PC-9 (cell line): ENCODE measurements around the gene CYFIP2. TPM values are rescaled to one million over a fixed set of nuclear protein-coding genes. Genes with fewer than 3 reads are reported as not detected.

Source experiments
- BruUV-seq: library from RNA; stranded (reverse); fragments of 400-500 nt; replicated peaks from 2 replicates; lab custom pipeline; 2021; lab: Mats Ljungman, UMichigan
- CTCF ChIA-PET: fragments of 300-600 bp; sonication (Branson Sonifier 250); formaldehyde crosslinking; loops from one replicate; lab custom pipeline; 2022; ENCODE audit warnings: antibody characterized with exemption; lab: Charles Lee
- POLR2A ChIA-PET: fragments of 300-600 bp; sonication (Branson Sonifier 250); formaldehyde crosslinking; loops from one replicate; lab custom pipeline; 2022; ENCODE audit warnings: antibody characterized with exemption; ENCODE audit not compliant: unreplicated experiment; lab: Charles Lee
- DNase-seq, 2 experiments: peaks; one replicate each; pipeline versions ENCODE4 v3.0.0 to v3.0.0-alpha.2; 2015 to 2022; ENCODE audit warnings: mixed read lengths in 1 of 2
- H2AFZ ChIP-seq: fragments of 200-600 bp; sonication (generic); 2 replicates; pipeline ENCODE4 v1.8.1; 2017; ENCODE audit warnings: antibody characterized with exemption
- H3F3A ChIP-seq: fragments of 200-600 bp; sonication (generic); 2 replicates; pipeline ENCODE4 v1.8.1; 2017; ENCODE audit warnings: antibody characterized with exemption, mild to moderate bottlenecking, low read depth; ENCODE audit not compliant: insufficient read depth
- H3K27ac ChIP-seq: fragments of 200-600 bp; sonication (generic); 2 replicates; pipeline ENCODE4 v1.6.1; 2016; ENCODE audit warnings: mixed run types
- H3K27me3 ChIP-seq: fragments of 200-600 bp; sonication (generic); 2 replicates; pipeline ENCODE4 v1.6.1; 2016; ENCODE audit warnings: low read depth, mixed run types; ENCODE audit not compliant: insufficient read depth
- H3K36me3 ChIP-seq: fragments of 200-600 bp; sonication (generic); 2 replicates; pipeline ENCODE4 v1.6.1; 2016; ENCODE audit warnings: low read depth, mixed run types
- H3K4me1 ChIP-seq: fragments of 200-600 bp; sonication (generic); replicated peaks from 2 replicates; pipeline ENCODE4 v1.6.1; 2016; ENCODE audit warnings: mixed run types; ENCODE audit not compliant: insufficient read depth
- H3K4me2 ChIP-seq: fragments of 200-600 bp; sonication (generic); 2 replicates; pipeline ENCODE4 v1.6.1; 2017; ENCODE audit warnings: mixed run types
- H3K4me3 ChIP-seq: fragments of 200-600 bp; sonication (generic); 2 replicates; pipeline ENCODE4 v1.6.1; 2016; ENCODE audit warnings: mixed run types
- H3K79me2 ChIP-seq: fragments of 200-600 bp; sonication (generic); 2 replicates; pipeline ENCODE4 v1.6.1; 2017; ENCODE audit warnings: low read depth, mixed run types
- H3K9me2 ChIP-seq: fragments of 200-600 bp; sonication (generic); 2 replicates; pipeline ENCODE4 v1.8.1; 2017; ENCODE audit warnings: mild to moderate bottlenecking; ENCODE audit not compliant: insufficient read depth
- H3K9me3 ChIP-seq: fragments of 200-600 bp; sonication (generic); 2 replicates; pipeline ENCODE4 v1.8.1; 2016; ENCODE audit warnings: low read depth; ENCODE audit not compliant: insufficient read depth
- H4K20me1 ChIP-seq: fragments of 200-600 bp; sonication (generic); 2 replicates; pipeline ENCODE4 v1.8.1; 2017; ENCODE audit not compliant: insufficient read depth
- EZH2 ChIP-seq: fragments of 200-600 bp; sonication (generic); IDR thresholded peaks from 2 replicates; pipeline ENCODE4 v1.8.0; 2017; ENCODE audit warnings: antibody characterized with exemption, low read depth
- intact Hi-C: fragments of 100-400 bp; cut with micrococcal nuclease; formaldehyde crosslinking; loops from one replicate; pipeline ENCODE4 v1.10.0; 2022; ENCODE audit not compliant: unreplicated experiment
- total RNA-seq: library from RNA; stranded (reverse); gene quantifications from 2 replicates; pipeline ENCODE4 v1.2.3, GENCODE V29; 2021
- TF ChIP-seq, protein P1 (sequence below): fragments of 200-600 bp; sonication (generic); conservative IDR thresholded peaks from 2 replicates; pipeline ENCODE4 v1.6.1; 2017; ENCODE audit warnings: mixed run types, antibody characterized with exemption, mild to moderate bottlenecking, moderate library complexity

Gene CYFIP2
- total RNA-seq, 1 experiment from 2014 or later, result not detected

DNA sequence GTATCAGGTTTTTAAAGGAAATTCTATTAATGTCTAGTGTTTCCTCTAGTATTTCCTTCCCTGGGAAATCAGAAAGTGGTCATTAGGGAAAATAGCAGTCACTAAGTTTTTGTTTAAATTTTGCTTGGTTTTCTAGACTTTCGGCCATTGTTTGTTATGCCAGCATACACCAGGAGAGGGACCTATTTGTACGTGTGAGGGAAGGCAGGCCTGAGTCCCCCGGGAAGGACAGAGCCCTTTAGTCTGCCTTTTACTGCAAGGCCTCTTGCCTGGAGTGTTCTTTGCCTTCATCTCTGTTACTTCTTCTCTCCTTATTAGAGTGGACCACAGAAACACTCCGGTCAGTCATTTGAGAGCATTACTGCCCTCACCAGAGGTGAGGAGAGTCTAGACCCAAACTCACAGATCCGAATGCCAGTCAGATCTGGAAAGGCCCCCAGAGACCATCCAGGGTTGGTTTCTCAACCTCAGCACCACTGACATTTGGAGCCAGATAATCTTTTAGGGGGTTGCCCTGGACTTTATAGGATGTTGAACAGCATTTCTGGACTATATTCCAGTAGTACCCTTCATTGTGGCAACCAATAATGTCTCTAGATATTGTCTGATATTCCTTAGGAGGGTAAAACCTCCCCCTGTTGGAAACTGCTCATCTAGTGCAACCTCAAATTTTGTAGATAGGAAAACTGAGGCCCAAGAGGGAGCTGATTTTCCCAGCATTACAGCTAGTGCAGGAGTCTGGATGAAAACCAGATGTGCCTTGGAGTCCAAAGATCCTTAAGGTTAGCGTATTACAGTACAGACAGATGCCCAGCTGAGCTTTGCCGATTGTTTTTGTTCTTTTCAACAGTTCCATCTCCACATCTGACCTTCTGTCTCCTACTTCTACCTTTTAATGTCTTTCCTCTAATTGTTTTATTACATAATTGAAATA is 101.1 kb downstream of the CYFIP2 start:
- H3K27ac ChIP-seq, result no peak overlapping the region
- H3K27me3 ChIP-seq, result no peaks in the 10 kb centered on the region
- no peaks in the 10 kb centered on the region for H3K79me2 ChIP-seq
- ChIA-PET CTCF (no interaction called here), POLR2A (no interaction called here)
- no peaks in the 10 kb centered on the region for H3K36me3 ChIP-seq
- BruUV-seq, result no TSS peak
- no peaks in the 10 kb centered on the region for H4K20me1 ChIP-seq
- no peaks in the 10 kb centered on the region for H3K4me1 ChIP-seq
- H3F3A ChIP-seq, result no peaks in the 10 kb centered on the region
- no peak for DNase-seq
- no peak overlapping the region for H3K4me3 ChIP-seq
- H3K4me2 ChIP-seq, result no peak overlapping the region
- H3K9me3 ChIP-seq, result no peaks in the 10 kb centered on the region
- no peaks in the 10 kb centered on the region for H3K9me2 ChIP-seq
- intact Hi-C loops, result loop anchor here (1.0 kb wide), 3 partner anchors 110 to 376 kb away; partner anchors contain the start of gene LSM11
- no peak overlapping the region for H2AFZ ChIP-seq
- TF ChIP-seq, protein P1, sequence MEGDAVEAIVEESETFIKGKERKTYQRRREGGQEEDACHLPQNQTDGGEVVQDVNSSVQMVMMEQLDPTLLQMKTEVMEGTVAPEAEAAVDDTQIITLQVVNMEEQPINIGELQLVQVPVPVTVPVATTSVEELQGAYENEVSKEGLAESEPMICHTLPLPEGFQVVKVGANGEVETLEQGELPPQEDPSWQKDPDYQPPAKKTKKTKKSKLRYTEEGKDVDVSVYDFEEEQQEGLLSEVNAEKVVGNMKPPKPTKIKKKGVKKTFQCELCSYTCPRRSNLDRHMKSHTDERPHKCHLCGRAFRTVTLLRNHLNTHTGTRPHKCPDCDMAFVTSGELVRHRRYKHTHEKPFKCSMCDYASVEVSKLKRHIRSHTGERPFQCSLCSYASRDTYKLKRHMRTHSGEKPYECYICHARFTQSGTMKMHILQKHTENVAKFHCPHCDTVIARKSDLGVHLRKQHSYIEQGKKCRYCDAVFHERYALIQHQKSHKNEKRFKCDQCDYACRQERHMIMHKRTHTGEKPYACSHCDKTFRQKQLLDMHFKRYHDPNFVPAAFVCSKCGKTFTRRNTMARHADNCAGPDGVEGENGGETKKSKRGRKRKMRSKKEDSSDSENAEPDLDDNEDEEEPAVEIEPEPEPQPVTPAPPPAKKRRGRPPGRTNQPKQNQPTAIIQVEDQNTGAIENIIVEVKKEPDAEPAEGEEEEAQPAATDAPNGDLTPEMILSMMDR, result peak; percentile 67
- no peak for TF ChIP-seq EZH2

- Histone ChIP-seq H3K9me3 (no peaks in the 10 kb centered on the region), H3K27me3 (no peaks in the 10 kb centered on the region), H4K20me1 (no peaks in the 10 kb centered on the region), H3K27ac (no peak overlapping the region), H3K9me2 (no peaks in the 10 kb centered on the region), H2AFZ (no peak overlapping the region), H3K79me2 (no peaks in the 10 kb centered on the region), H3F3A (no peaks in the 10 kb centered on the region), H3K4me3 (no peak overlapping the region), H3K4me1 (no peaks in the 10 kb centered on the region), H3K36me3 (no peaks in the 10 kb centered on the region), H3K4me2 (no peak overlapping the region)
- TF ChIP-seq, protein P1, result no peak
- no peak for TF ChIP-seq EZH2
- BruUV-seq, result no TSS peak
- POLR2A ChIA-PET, result interaction anchor here (0.6 kb wide), 1 partner anchor 1291 kb away, joined by 3 read pairs; no protein-coding TSS in a partner anchor
- CTCF ChIA-PET, result interaction anchor here (0.7 kb wide), 1 partner anchor 9 kb away, joined by 15 read pairs; no protein-coding TSS in a partner anchor
- intact Hi-C loops, result no loop called here
- DNase-seq, result no peak
Observed at GRCh38 chr5:157369507-157369906, 103.6 kb downstream of the CYFIP2 start.

- DNase-seq, result no peak
- no peaks in the 10 kb centered on the region for H3F3A ChIP-seq
- no peaks in the 10 kb centered on the region for H3K9me3 ChIP-seq
- H3K36me3 ChIP-seq, result no peaks in the 10 kb centered on the region
- BruUV-seq, result no TSS peak
- ChIA-PET CTCF (no interaction called here), POLR2A (no interaction called here)
- H2AFZ ChIP-seq, result no peak overlapping the region
- H3K9me2 ChIP-seq, result no peaks in the 10 kb centered on the region
- no peaks in the 10 kb centered on the region for H4K20me1 ChIP-seq
- H3K79me2 ChIP-seq, result no peaks in the 10 kb centered on the region
- TF ChIP-seq, protein P1, result no peak
- no peak for TF ChIP-seq EZH2
- no peak overlapping the region for H3K27ac ChIP-seq
- no peak overlapping the region for H3K4me2 ChIP-seq
- intact Hi-C loops, result no loop called here
- H3K4me3 ChIP-seq, result no peak overlapping the region
- no peaks in the 10 kb centered on the region for H3K4me1 ChIP-seq
- H3K27me3 ChIP-seq, result no peaks in the 10 kb centered on the region
Observed at GRCh38 chr5:157370967-157371366, 105.0 kb downstream of the CYFIP2 start.
